Activated T-helper 2 cell treated with anti-CD3 and anti-CD28 coated beads, Interferon-gamma antibody, Interleukin-2, Interleukin-4, amounts not matched to agents 10 μg/mL and 5 μg/mL and 100 μg/mL, durations not matched to agents 14 hours and 24 hours and 36 hours (primary cell): ENCODE results near the gene ATP12A. TPM values are rescaled to one million over a fixed set of nuclear protein-coding genes. Genes with fewer than 3 reads are reported as not detected.

Source experiments
- DNase-seq: peaks from one replicate; pipeline ENCODE4 v3.0.0; 2021; ENCODE audit warnings: low spot score
- H3K27ac Mint-ChIP-seq: one replicate; pipeline ENCODE4 v1.8.0; 2021; ENCODE audit warnings: mixed read lengths
- H3K27me3 Mint-ChIP-seq: one replicate; pipeline ENCODE4 v1.8.0; 2021; ENCODE audit warnings: low read depth, mixed read lengths
- H3K36me3 Mint-ChIP-seq: one replicate; pipeline ENCODE4 v1.8.0; 2021; ENCODE audit warnings: low read depth, mixed read lengths
- H3K4me1 Mint-ChIP-seq: one replicate; pipeline ENCODE4 v1.8.0; 2021; ENCODE audit warnings: low read depth, mixed read lengths
- H3K4me3 Mint-ChIP-seq: one replicate; pipeline ENCODE4 v1.8.0; 2021; ENCODE audit warnings: low read depth, mild to moderate bottlenecking, moderate library complexity, mixed read lengths
- H3K9me3 Mint-ChIP-seq: one replicate; pipeline ENCODE4 v1.8.0; 2021; ENCODE audit warnings: mixed read lengths
- intact Hi-C: fragments of 100-400 bp; cut with micrococcal nuclease; formaldehyde crosslinking; loops from one replicate; pipeline ENCODE4 v1.15.1; 2023
- total RNA-seq: library from RNA; stranded (reverse); gene quantifications from 2 replicates; pipeline ENCODE4 v1.2.3, GENCODE V29; 2022

ATP12A gene
- total RNA-seq, 1 donor from 2014 or later = 1.1 TPM

GRCh38 chr13:24700539-24700938, 20.3 kb downstream of the ATP12A start:
- Mint-ChIP-seq H3K27me3 (peaks cover 11% of the 10 kb centered on the region), H3K27ac (no peak overlapping the region), H3K9me3 (no peaks in the 10 kb centered on the region), H3K4me1 (peaks cover 8% of the 10 kb centered on the region), H3K4me3 (no peak overlapping the region), H3K36me3 (no peaks in the 10 kb centered on the region)
- DNase-seq = no peak
- intact Hi-C loops = no loop called here

DNA sequence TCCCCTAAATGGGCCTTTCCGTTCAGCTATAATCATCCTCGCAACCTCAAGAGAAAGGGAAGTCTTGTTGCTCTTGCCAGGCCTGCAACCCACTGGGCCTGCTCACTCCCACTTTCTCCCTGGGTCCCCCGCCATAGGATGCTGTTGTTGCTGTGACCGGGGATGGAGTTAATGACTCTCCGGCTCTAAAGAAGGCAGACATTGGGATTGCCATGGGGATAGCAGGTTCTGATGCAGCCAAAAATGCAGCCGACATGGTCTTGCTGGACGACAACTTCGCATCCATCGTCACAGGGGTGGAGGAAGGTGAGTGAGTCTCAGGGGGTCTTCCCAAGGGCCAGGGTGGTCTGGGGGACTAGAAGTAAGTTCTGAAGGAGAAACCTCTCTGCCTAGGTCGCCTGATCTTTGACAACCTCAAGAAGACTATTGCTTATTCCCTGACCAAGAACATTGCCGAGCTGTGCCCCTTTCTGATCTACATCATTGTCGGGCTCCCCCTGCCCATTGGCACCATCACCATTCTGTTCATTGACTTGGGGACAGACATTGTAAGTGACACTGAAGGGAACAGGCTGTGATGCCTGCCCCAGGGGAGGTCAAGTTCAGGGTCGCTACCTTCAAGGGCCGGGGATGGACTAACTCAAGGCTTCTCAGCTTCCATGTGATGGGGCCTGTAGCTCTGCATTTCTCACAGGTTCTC, 26.8 kb downstream of the ATP12A start:
- no peaks in the 10 kb centered on the region for H3K36me3 Mint-ChIP-seq
- intact Hi-C loops = no loop called here
- no peak overlapping the region for H3K4me3 Mint-ChIP-seq
- no peak overlapping the region for H3K27ac Mint-ChIP-seq
- no peaks in the 10 kb centered on the region for H3K9me3 Mint-ChIP-seq
- H3K27me3 Mint-ChIP-seq = peaks cover 6% of the 10 kb centered on the region
- peaks cover 15% of the 10 kb centered on the region for H3K4me1 Mint-ChIP-seq
- DNase-seq = no peak

GRCh38 chr13:24709186-24709913, 29.1 kb downstream of the ATP12A start:
- intact Hi-C loops = loop anchor here (1.0 kb wide), 1 partner anchor 19 kb away; no protein-coding TSS in a partner anchor
- no peaks in the 10 kb centered on the region for H3K9me3 Mint-ChIP-seq

DNA sequence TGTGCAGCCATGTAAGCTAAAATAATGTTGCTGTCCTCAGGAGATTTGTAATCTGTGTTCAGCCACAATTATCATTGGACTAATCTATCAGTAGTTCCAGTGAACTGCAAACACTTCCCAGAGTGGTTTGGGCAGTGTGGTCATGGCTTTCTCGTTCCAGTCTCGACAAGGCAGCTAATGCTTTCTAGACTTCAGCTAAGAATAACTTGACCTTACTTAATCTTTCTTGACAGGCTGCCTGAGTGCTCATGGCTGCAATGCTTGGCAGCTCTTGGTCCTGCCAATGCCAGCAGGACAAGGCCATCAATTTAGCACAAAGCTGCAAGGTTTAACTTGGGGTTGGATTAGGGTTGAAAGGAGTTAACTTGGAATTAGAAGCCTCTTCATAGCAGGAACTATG, 32.8 kb downstream of the ATP12A start:
- peaks cover 15% of the 10 kb centered on the region for H3K4me1 Mint-ChIP-seq
- H3K4me3 Mint-ChIP-seq = no peak overlapping the region
- H3K27ac Mint-ChIP-seq = no peak overlapping the region
- intact Hi-C loops = no loop called here
- no peaks in the 10 kb centered on the region for H3K9me3 Mint-ChIP-seq
- no peak for DNase-seq
- H3K36me3 Mint-ChIP-seq = no peaks in the 10 kb centered on the region
- peaks cover 7% of the 10 kb centered on the region for H3K27me3 Mint-ChIP-seq

More at GRCh38 chr13:24709186-24709913, 29.1 kb downstream of the ATP12A start:
- Mint-ChIP-seq H3K4me1 (peaks cover 15% of the 10 kb centered on the region), H3K27me3 (peaks cover 3% of the 10 kb centered on the region), H3K27ac (peak overlapping the region; percentile 48), H3K36me3 (no peaks in the 10 kb centered on the region), H3K4me3 (peak overlapping the region; percentile 26)
- DNase-seq = peak; percentile 64

GRCh38 chr13:24716011-24716410, 35.8 kb downstream of the ATP12A start:
- no peak for DNase-seq
- Mint-ChIP-seq H3K36me3 (no peaks in the 10 kb centered on the region), H3K4me3 (no peak overlapping the region), H3K9me3 (no peaks in the 10 kb centered on the region), H3K27me3 (peaks cover 13% of the 10 kb centered on the region), H3K27ac (no peak overlapping the region), H3K4me1 (peaks cover 2% of the 10 kb centered on the region)
- intact Hi-C loops = no loop called here

DNA sequence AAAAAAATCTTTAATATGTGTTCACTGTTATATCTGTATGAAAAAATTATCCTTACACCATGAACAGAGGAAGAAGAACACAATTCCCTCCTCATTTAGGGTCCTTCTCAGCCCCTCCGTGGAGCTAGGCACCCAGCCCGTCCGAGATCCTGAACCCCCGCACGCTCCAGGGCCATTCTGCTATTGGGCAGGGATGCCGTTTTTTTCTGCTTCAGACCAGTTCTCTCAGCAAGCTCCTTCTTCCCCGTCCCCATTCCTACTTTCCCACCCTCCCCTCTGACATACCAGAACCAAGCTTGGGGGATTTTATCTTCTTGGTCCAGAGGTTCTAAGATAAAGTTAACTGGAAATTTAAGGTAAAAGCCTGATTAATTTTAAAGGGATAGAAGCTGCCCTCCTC, 36.2 kb downstream of the ATP12A start:
- Mint-ChIP-seq H3K27ac (no peak overlapping the region), H3K27me3 (peaks cover 13% of the 10 kb centered on the region), H3K4me3 (no peak overlapping the region), H3K36me3 (no peaks in the 10 kb centered on the region), H3K4me1 (peaks cover 2% of the 10 kb centered on the region), H3K9me3 (no peaks in the 10 kb centered on the region)
- intact Hi-C loops = no loop called here
- no peak for DNase-seq

GRCh38 chr13:24717217-24717616, 37.0 kb downstream of the ATP12A start:
- DNase-seq = no peak
- peaks cover 2% of the 10 kb centered on the region for H3K4me1 Mint-ChIP-seq
- no peak overlapping the region for H3K4me3 Mint-ChIP-seq
- intact Hi-C loops = no loop called here
- no peaks in the 10 kb centered on the region for H3K36me3 Mint-ChIP-seq
- peaks cover 13% of the 10 kb centered on the region for H3K27me3 Mint-ChIP-seq
- no peaks in the 10 kb centered on the region for H3K9me3 Mint-ChIP-seq
- no peak overlapping the region for H3K27ac Mint-ChIP-seq

DNA sequence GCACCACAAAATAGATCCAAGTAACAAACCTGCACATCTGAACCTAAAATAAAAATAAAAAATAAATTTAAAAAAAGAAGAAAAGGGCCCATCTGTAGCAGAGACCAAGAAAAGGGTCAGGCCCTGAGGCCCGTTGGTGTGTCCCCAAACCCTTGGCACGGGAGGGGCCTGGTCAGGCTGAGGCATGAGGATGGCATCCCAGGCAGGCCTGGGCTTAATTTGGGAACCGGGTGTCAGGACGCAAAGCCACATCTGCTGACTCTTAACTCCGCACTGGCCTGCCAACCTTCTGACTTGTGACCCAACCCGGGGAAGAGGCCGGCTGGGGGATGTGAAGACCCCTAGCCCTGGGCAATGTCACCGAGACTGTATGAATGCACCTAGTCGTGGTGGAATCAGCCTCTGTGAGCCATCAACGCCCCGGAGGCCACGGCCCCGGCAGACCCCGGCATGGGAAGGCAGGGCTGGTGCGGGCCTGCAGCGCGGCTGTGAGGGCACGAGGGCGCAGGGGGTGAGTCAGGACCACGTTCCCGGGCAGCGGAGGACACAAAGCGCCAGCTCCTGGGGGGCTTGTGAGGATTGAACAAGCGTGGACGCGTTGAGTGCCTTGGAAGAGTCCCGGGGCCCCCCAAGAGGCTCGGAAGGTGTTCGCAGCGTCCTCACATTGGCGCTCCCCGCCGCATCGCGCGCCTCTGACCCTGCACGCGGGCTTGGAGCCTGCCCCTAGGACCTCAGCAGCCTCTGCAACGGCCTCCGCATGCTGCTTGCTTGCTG, 38.2 kb downstream of the ATP12A start:
- Mint-ChIP-seq H3K27ac (no peak overlapping the region), H3K9me3 (no peaks in the 10 kb centered on the region), H3K4me3 (no peak overlapping the region), H3K4me1 (peaks cover 2% of the 10 kb centered on the region), H3K27me3 (peaks cover 16% of the 10 kb centered on the region), H3K36me3 (no peaks in the 10 kb centered on the region)
- intact Hi-C loops = no loop called here
- DNase-seq = no peak

GRCh38 chr13:24719139-24719538, 38.9 kb downstream of the ATP12A start:
- H3K4me3 Mint-ChIP-seq = no peak overlapping the region
- intact Hi-C loops = no loop called here
- H3K4me1 Mint-ChIP-seq = peaks cover 2% of the 10 kb centered on the region
- H3K9me3 Mint-ChIP-seq = no peaks in the 10 kb centered on the region
- DNase-seq = no peak
- H3K36me3 Mint-ChIP-seq = no peaks in the 10 kb centered on the region
- H3K27me3 Mint-ChIP-seq = peaks cover 23% of the 10 kb centered on the region
- H3K27ac Mint-ChIP-seq = no peak overlapping the region

GRCh38 chr13:24723206-24723605, 43.0 kb downstream of the ATP12A start:
- H3K4me1 Mint-ChIP-seq = no peaks in the 10 kb centered on the region
- H3K9me3 Mint-ChIP-seq = no peaks in the 10 kb centered on the region
- H3K27ac Mint-ChIP-seq = no peak overlapping the region
- H3K36me3 Mint-ChIP-seq = no peaks in the 10 kb centered on the region
- H3K4me3 Mint-ChIP-seq = no peak overlapping the region
- intact Hi-C loops = loop anchor here (10.0 kb wide), 1 partner anchor 118 kb away; no protein-coding TSS in a partner anchor
- no peak for DNase-seq
- peaks cover 21% of the 10 kb centered on the region for H3K27me3 Mint-ChIP-seq

- no peaks in the 10 kb centered on the region for H3K9me3 Mint-ChIP-seq
- no peak overlapping the region for H3K27ac Mint-ChIP-seq
- no peak for DNase-seq
- peaks cover 24% of the 10 kb centered on the region for H3K27me3 Mint-ChIP-seq
- H3K4me1 Mint-ChIP-seq = peaks cover 2% of the 10 kb centered on the region
- H3K36me3 Mint-ChIP-seq = no peaks in the 10 kb centered on the region
- intact Hi-C loops = loop anchor here (10.0 kb wide), 1 partner anchor 120 kb away; no protein-coding TSS in a partner anchor
- H3K4me3 Mint-ChIP-seq = no peak overlapping the region
These were observed 44.5 kb downstream of the ATP12A start for GRCh38 chr13:24724714-24725113.

DNA sequence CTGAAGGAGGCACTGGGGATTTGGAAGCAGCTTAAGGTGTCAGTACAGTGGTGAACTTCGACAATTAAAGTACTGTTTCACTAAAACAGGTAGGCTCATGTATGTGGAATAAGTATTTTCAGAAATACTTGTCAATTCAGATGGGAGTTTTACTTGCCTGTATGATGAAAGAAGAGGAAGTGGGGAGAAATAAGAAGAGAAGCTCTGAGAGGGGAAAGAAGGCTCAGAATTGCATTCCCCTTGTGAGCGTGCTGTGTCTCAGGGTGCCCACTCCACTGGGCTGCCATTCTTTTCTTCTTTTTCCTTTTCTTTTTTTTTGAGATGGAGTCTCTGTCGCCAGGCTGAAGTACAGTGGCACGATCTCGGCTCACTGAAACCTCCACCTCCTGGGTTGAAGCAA, 45.2 kb downstream of the ATP12A start:
- DNase-seq = no peak
- H3K36me3 Mint-ChIP-seq = no peaks in the 10 kb centered on the region
- no peaks in the 10 kb centered on the region for H3K9me3 Mint-ChIP-seq
- no peak overlapping the region for H3K27ac Mint-ChIP-seq
- intact Hi-C loops = loop anchor here (10.0 kb wide), 1 partner anchor 121 kb away; no protein-coding TSS in a partner anchor
- H3K4me3 Mint-ChIP-seq = no peak overlapping the region
- H3K27me3 Mint-ChIP-seq = peaks cover 22% of the 10 kb centered on the region
- H3K4me1 Mint-ChIP-seq = peaks cover 2% of the 10 kb centered on the region
